B cell (primary cell): ENCODE results near the gene HOXA9. TPM values are rescaled to one million over a fixed set of nuclear protein-coding genes. Genes with fewer than 3 reads are reported as not detected.

ENCODE experiments used
- ATAC-seq: fragments of 200-7000 bp; cut with Tn5 transposase; one replicate; pipeline ENCODE4 v1.10.0; 2021; ENCODE audit warnings: low read depth, mild to moderate bottlenecking, moderate number of reproducible peaks, moderate library complexity
- CTCF ChIA-PET: fragments of 350-600 bp; sonication (Branson Sonifier 250); formaldehyde crosslinking; loops from one replicate; lab custom pipeline; 2021; ENCODE audit warnings: antibody characterized with exemption, inconsistent platforms; lab: Charles Lee
- POLR2A ChIA-PET: fragments of 350-600 bp; sonication (Branson Sonifier 250); formaldehyde crosslinking; loops from one replicate; lab custom pipeline; 2021; ENCODE audit warnings: antibody characterized with exemption; lab: Charles Lee
- DNase-seq: peaks from one replicate; pipeline ENCODE4 v3.0.0; 2013
- H2AFZ ChIP-seq: 2 replicates; pipeline ENCODE4 v1.6.1; 2012; ENCODE audit warnings: mild to moderate bottlenecking, low read depth, low read length; ENCODE audit not compliant: insufficient read depth, poor library complexity, severe bottlenecking
- H3K27ac ChIP-seq, 2 donors: 1 replicate in 1 of 2; 2 replicates in 1 of 2; pipeline ENCODE4 v1.5.1; 2012 to 2013; ENCODE audit warnings: low read length in 2 of 2, mild to moderate bottlenecking in 2 of 2, moderate library complexity in 1 of 2
- H3K27me3 ChIP-seq, 4 experiments: fragments of 200-600 bp in 1 of 4; sonication (generic) in 1 of 4; replicated peaks in 1 of 4; 1 replicate in 2 of 4; 2 replicates in 2 of 4; pipeline versions ENCODE4 v1.6.1 to v1.7.0; 2013 to 2016; ENCODE audit warnings: low read length in 3 of 4, mild to moderate bottlenecking in 2 of 4, mixed read lengths in 1 of 4, moderate library complexity in 1 of 4; ENCODE audit not compliant: insufficient read depth in 4 of 4, control insufficient read depth in 3 of 4; ENCODE audit errors: control extremely low read depth in 1 of 4
- H3K36me3 ChIP-seq, 2 experiments: replicated peaks in 1 of 2; 1 replicate in 1 of 2; 2 replicates in 1 of 2; pipeline versions ENCODE4 v1.6.1 to v1.7.1; 2013; ENCODE audit warnings: low read length in 1 of 2; ENCODE audit not compliant: insufficient read depth in 2 of 2, control insufficient read depth in 1 of 2; ENCODE audit errors: control extremely low read depth in 1 of 2, extremely low read depth in 1 of 2
- H3K4me1 ChIP-seq, 2 donors: fragments of 200-600 bp in 1 of 2; sonication (generic) in 1 of 2; 1 replicate in 1 of 2; 2 replicates in 1 of 2; pipeline versions ENCODE4 v1.5.1 to v1.6.1; 2013 to 2017; ENCODE audit warnings: low read length in 2 of 2; ENCODE audit not compliant: control insufficient read depth in 2 of 2, insufficient read depth in 2 of 2
- H3K4me2 ChIP-seq: replicated peaks from 2 replicates; pipeline ENCODE3; 2012; ENCODE audit warnings: mild to moderate bottlenecking, low read depth, low read length; ENCODE audit not compliant: poor library complexity, severe bottlenecking
- H3K4me3 ChIP-seq, 5 experiments: fragments of 200-600 bp in 1 of 5; sonication (generic) in 1 of 5; 1 replicate in 3 of 5; 2 replicates in 2 of 5; pipeline versions ENCODE4 v1.5.1 to v1.7.0; 2011 to 2016; ENCODE audit warnings: low read length in 4 of 5, mild to moderate bottlenecking in 4 of 5, low read depth in 2 of 5, control low read depth in 1 of 5, moderate library complexity in 1 of 5; ENCODE audit not compliant: insufficient read depth in 1 of 5; ENCODE audit errors: control extremely low read depth in 1 of 5, extremely low read depth in 1 of 5
- H3K79me2 ChIP-seq: fragments of 200-600 bp; sonication (generic); one replicate; pipeline ENCODE4 v1.6.0; 2016; ENCODE audit warnings: low read length; ENCODE audit not compliant: control insufficient read depth, insufficient read depth
- H3K9ac ChIP-seq: fragments of 200-600 bp; sonication (generic); 2 replicates; pipeline ENCODE4 v1.6.1; 2017; ENCODE audit warnings: mild to moderate bottlenecking, low read length, moderate library complexity
- H3K9me3 ChIP-seq, 3 donors: one replicate each; pipeline versions ENCODE4 v1.6.1 to v1.7.1; 2013; ENCODE audit warnings: low read length in 2 of 3; ENCODE audit not compliant: control insufficient read depth in 2 of 3, insufficient read depth in 1 of 3; ENCODE audit errors: control extremely low read depth in 1 of 3
- H4K20me1 ChIP-seq: 2 replicates; pipeline ENCODE4 v1.6.0; 2012; ENCODE audit warnings: mild to moderate bottlenecking, low read length; ENCODE audit not compliant: insufficient read depth, control insufficient read depth, poor library complexity, severe bottlenecking
- H3K27ac Mint-ChIP-seq: one replicate; pipeline ENCODE4 v1.8.0; 2021; ENCODE audit warnings: mixed read lengths
- H3K27me3 Mint-ChIP-seq: one replicate; pipeline ENCODE4 v1.8.0; 2021; ENCODE audit warnings: mixed read lengths
- H3K4me1 Mint-ChIP-seq: one replicate; pipeline ENCODE4 v1.8.0; 2021; ENCODE audit warnings: mixed read lengths
- H3K4me3 Mint-ChIP-seq: one replicate; pipeline ENCODE4 v1.8.0; 2021; ENCODE audit warnings: mixed read lengths
- H3K9me3 Mint-ChIP-seq: one replicate; pipeline ENCODE4 v1.8.0; 2022; ENCODE audit warnings: mixed read lengths; ENCODE audit not compliant: insufficient read depth
- EZH2 ChIP-seq: IDR thresholded peaks from 2 replicates; pipeline ENCODE4 v1.6.1; 2012; ENCODE audit warnings: borderline replicate concordance, low read depth, mild to moderate bottlenecking, moderate library complexity, low read length; ENCODE audit not compliant: insufficient read depth, poor library complexity, severe bottlenecking
- WGBS: methylation state at CpG from one replicate; pipeline ENCODE4 v1.1.5; 2013; ENCODE audit warnings: missing lambda C conversion rate; ENCODE audit not compliant: insufficient coverage; 5-methylcytosine and 5-hydroxymethylcytosine counted together
- intact Hi-C: fragments of 100-400 bp; cut with micrococcal nuclease; formaldehyde crosslinking; loops from one replicate; pipeline ENCODE4 v1.10.0; 2022
- polyA plus RNA-seq: library from polyadenylated mRNA; depleted of rRNA; stranded (reverse); fragments of >200 nt; gene quantifications from 2 replicates; pipeline ENCODE4 v1.2.3, GENCODE V29; 2012
- small RNA-seq: library from RNA; depleted of rRNA; stranded (forward); fragments of <200 nt; gene quantifications from one replicate; pipeline ENCODE3, GENCODE V24; 2012; ENCODE audit warnings: low replicate concordance, low read depth; ENCODE audit not compliant: insufficient read length
- total RNA-seq, 2 donors: library from RNA; stranded (reverse); fragments of 120-200 nt in 1 of 2; gene quantifications; 1 replicate in 1 of 2; 2 replicates in 1 of 2; pipeline versions ENCODE4 v1.2.3 to v1.2.4, GENCODE V29; 2013 to 2022
- TF ChIP-seq, protein P1 (sequence below): fragments of 200-600 bp; IDR thresholded peaks from one replicate; pipeline ENCODE4 v1.8.0; 2022; ENCODE audit warnings: antibody characterized with exemption, mild to moderate bottlenecking

HOXA9 gene
- total and polyA plus RNA-seq, 2 donors (not counting 1 experiment from before 2014, with no cell fraction given) = 0.07 TPM; not detected in 1

DNA sequence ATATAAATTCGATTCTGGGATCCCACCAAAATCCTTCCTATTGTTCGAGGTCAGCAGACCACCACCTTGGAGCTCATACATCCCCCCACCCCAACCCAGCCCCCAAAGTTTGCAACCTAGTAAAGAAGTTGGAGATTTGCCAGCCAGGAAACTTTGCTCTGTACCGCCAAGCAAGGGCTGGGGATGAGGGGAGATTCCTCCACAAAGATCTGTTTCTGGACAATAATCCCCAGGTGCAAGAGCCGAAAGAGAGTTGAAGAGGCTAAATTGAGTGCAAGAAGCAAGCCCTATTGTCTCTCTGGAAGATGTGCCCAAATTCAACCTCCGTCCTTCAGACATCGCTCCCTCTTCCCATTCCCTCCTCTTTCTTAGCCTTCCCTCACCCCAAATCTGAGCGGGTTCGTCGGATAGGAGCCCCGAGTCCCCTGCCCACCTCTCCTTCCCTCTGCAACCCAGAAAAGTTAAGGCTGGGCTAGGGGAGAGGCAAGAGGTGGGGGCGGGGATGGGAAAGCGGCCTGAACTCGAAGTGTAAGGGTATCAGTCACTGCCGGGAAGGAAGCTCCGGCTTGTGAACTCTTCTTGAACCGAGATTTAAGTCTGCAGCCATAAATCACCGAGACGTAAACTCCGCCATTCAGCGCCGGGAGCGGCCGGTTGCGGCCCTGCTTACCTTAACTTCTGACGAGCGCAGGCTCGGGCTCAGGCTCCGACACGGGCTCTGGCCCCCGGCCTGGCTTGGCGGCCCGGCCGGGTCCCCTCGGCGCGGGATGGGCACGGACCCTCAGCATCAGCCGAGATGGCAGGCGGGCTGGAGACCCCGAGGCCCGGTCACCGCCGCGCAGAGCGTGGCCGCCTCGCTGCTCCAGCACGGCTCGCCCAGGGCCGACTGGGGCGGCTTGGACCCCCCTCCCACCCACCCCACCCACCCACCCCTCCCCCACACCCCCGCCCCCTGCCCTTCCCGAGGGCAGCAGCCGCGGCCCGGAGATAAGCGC, 52.1 kb downstream of the HOXA9 start:
- ATAC-seq (no peak), DNase-seq (no peak)
- no peaks in the 10 kb centered on the region for H3K36me3 ChIP-seq
- ChIA-PET CTCF (no interaction called here), POLR2A (no interaction called here)
- H2AFZ ChIP-seq = no peak overlapping the region
- intact Hi-C loops = no loop called here
- no peaks in the 10 kb centered on the region for H3K4me1 ChIP-seq
- H3K79me2 ChIP-seq = no peaks in the 10 kb centered on the region
- no peak overlapping the region for H3K9ac ChIP-seq
- H4K20me1 ChIP-seq = no peaks in the 10 kb centered on the region
- WGBS = 95% methylated on average over 24 of the region's 57 CpGs
- H3K4me3 ChIP-seq = no peak overlapping the region
- no peaks in the 10 kb centered on the region for H3K4me1 Mint-ChIP-seq
- peaks cover 0 to 8% (median 0%) of the 10 kb centered on the region in 3 donors for H3K9me3 ChIP-seq
- H3K9me3 Mint-ChIP-seq = no peaks in the 10 kb centered on the region
- no peak overlapping the region for H3K27ac ChIP-seq
- H3K27me3 ChIP-seq = peaks cover 0 to 7% (median 0%) of the 10 kb centered on the region in 4 experiments
- TF ChIP-seq EZH2 = no peak
- TF ChIP-seq, protein P1, sequence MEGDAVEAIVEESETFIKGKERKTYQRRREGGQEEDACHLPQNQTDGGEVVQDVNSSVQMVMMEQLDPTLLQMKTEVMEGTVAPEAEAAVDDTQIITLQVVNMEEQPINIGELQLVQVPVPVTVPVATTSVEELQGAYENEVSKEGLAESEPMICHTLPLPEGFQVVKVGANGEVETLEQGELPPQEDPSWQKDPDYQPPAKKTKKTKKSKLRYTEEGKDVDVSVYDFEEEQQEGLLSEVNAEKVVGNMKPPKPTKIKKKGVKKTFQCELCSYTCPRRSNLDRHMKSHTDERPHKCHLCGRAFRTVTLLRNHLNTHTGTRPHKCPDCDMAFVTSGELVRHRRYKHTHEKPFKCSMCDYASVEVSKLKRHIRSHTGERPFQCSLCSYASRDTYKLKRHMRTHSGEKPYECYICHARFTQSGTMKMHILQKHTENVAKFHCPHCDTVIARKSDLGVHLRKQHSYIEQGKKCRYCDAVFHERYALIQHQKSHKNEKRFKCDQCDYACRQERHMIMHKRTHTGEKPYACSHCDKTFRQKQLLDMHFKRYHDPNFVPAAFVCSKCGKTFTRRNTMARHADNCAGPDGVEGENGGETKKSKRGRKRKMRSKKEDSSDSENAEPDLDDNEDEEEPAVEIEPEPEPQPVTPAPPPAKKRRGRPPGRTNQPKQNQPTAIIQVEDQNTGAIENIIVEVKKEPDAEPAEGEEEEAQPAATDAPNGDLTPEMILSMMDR = no peak
- H3K27me3 Mint-ChIP-seq = peaks cover 13% of the 10 kb centered on the region
- H3K27ac Mint-ChIP-seq = no peak overlapping the region
- no peak overlapping the region for H3K4me3 Mint-ChIP-seq
- H3K4me2 ChIP-seq = no peak overlapping the region

Small RNAs within 50 kb of the gene (small RNA-seq; reads per million reads assigned to genes)
- gene AC004080.5 (not detected), gene RF02140 (not detected), gene RF02141 (not detected)

Other genes with a start within 250 kb of the HOXA9 start
- 0.37 and 0.87 TPM in 2 replicates for gene HOXA1, start 69.5 kb downstream of the HOXA9 start, total RNA-seq
- 0.07 and 0.13 TPM in 2 replicates for gene HOXA1, start 69.5 kb downstream of the HOXA9 start, polyA plus RNA-seq
- gene HOXA2, start 62.9 kb downstream of the HOXA9 start, total RNA-seq = not detected in 2 replicates
- not detected in 2 replicates for gene HOXA2, start 62.9 kb downstream of the HOXA9 start, polyA plus RNA-seq
- 0.24 TPM in 1 of 2 replicates, not detected in the other for gene HOXA4, start 34.8 kb downstream of the HOXA9 start, total RNA-seq
- 0.30 TPM in 1 of 2 replicates, not detected in the other for gene HOXA4, start 34.8 kb downstream of the HOXA9 start, polyA plus RNA-seq
- gene HOXA5, start 21.9 kb downstream of the HOXA9 start, total RNA-seq = not detected in 2 replicates
- gene HOXA5, start 21.9 kb downstream of the HOXA9 start, polyA plus RNA-seq = 0.07 TPM in 1 of 2 replicates, not detected in the other
- 0.49 TPM in 1 of 2 replicates, not detected in the other for gene HOXA6, start 17.8 kb downstream of the HOXA9 start, total RNA-seq
- gene HOXA6, start 17.8 kb downstream of the HOXA9 start, polyA plus RNA-seq = 0.18 TPM in 1 of 2 replicates, not detected in the other
- gene HOXA3, start 13.0 kb downstream of the HOXA9 start, total RNA-seq = not detected in 2 replicates
- gene HOXA3, start 13.0 kb downstream of the HOXA9 start, polyA plus RNA-seq = 0.07 TPM in 1 of 2 replicates, not detected in the other
- gene HOXA7, start 8.9 kb downstream of the HOXA9 start, total RNA-seq = not detected in 2 replicates
- 0.37 TPM in 1 of 2 replicates, not detected in the other for gene HOXA7, start 8.9 kb downstream of the HOXA9 start, polyA plus RNA-seq
- gene HOXA10, start 8.8 kb upstream of the HOXA9 start, total RNA-seq = not detected in 2 replicates
- gene HOXA10, start 8.8 kb upstream of the HOXA9 start, polyA plus RNA-seq = not detected in 2 replicates
- gene HOXA11, start 19.7 kb upstream of the HOXA9 start, total RNA-seq = not detected in 2 replicates
- not detected in 2 replicates for gene HOXA11, start 19.7 kb upstream of the HOXA9 start, polyA plus RNA-seq
- not detected in 2 replicates for gene HOXA13, start 34.6 kb upstream of the HOXA9 start, total RNA-seq
- not detected in 2 replicates for gene HOXA13, start 34.6 kb upstream of the HOXA9 start, polyA plus RNA-seq
- not detected in 2 replicates for gene EVX1, start 77.3 kb upstream of the HOXA9 start, total RNA-seq
- not detected in 2 replicates for gene EVX1, start 77.3 kb upstream of the HOXA9 start, polyA plus RNA-seq